DMS 273 (cell line): ENCODE measurements around the gene CHN2.

ENCODE experiments used
- DNase-seq: peaks from one replicate; lab custom pipeline; 2025; ENCODE audit not compliant: unreplicated experiment; lab: John Stamatoyannopoulos, UW

Gene CHN2

GRCh38 chr7:29304756-29305155 is 110.2 kb downstream of the CHN2 start:
- DNase-seq: no peak

GRCh38 chr7:29306319-29306991 is 111.9 kb downstream of the CHN2 start:
- DNase-seq: no peak

GRCh38 chr7:29308424-29308823 is 113.8 kb downstream of the CHN2 start:
- DNase-seq: no peak

GRCh38 chr7:29309041-29309854 is 114.7 kb downstream of the CHN2 start:
- DNase-seq: peak; percentile 72

GRCh38 chr7:29310625-29311024 is 116.0 kb downstream of the CHN2 start:
- DNase-seq: no peak

GRCh38 chr7:29311314-29311713 is 116.7 kb downstream of the CHN2 start:
- DNase-seq: no peak

- no peak for DNase-seq
Observed at GRCh38 chr7:29314148-29314547, 119.6 kb downstream of the CHN2 start.

- no peak for DNase-seq
Observed at GRCh38 chr7:29315122-29315891, 120.7 kb downstream of the CHN2 start.

- DNase-seq: no peak
Observed at GRCh38 chr7:29315892-29316270, 121.3 kb downstream of the CHN2 start.

- no peak for DNase-seq
Observed at GRCh38 chr7:29316926-29317325, 122.4 kb downstream of the CHN2 start.

- no peak for DNase-seq
Observed at GRCh38 chr7:29318853-29319718, 124.5 kb downstream of the CHN2 start.

- peak; percentile 42 for DNase-seq
Observed at GRCh38 chr7:29319719-29320521, 125.3 kb downstream of the CHN2 start.

- DNase-seq: no peak
Observed at GRCh38 chr7:29320577-29320976, 126.0 kb downstream of the CHN2 start.

GRCh38 chr7:29322023-29322712 is 127.6 kb downstream of the CHN2 start:
- DNase-seq: no peak

- DNase-seq: no peak
Observed at GRCh38 chr7:29325476-29325875, 130.9 kb downstream of the CHN2 start.

GRCh38 chr7:29326864-29327263 is 132.3 kb downstream of the CHN2 start:
- DNase-seq: peak; percentile 70

GRCh38 chr7:29327455-29327854 is 132.9 kb downstream of the CHN2 start:
- peak; percentile 99 for DNase-seq

- peak; percentile 79 for DNase-seq
Observed at GRCh38 chr7:29328045-29328444, 133.5 kb downstream of the CHN2 start.

GRCh38 chr7:29328811-29329210 is 134.2 kb downstream of the CHN2 start:
- DNase-seq: peak; percentile 85
